WTC11 (cell line): ENCODE measurements around the gene RPE. TPM values are rescaled to one million over a fixed set of nuclear protein-coding genes. Genes with fewer than 3 reads are reported as not detected.

Source experiments
- ATAC-seq: fragments of 200-7000 bp; cut with Tn5 transposase; 2 replicates; pipeline ENCODE4 v1.10.0; 2021; ENCODE audit warnings: mild to moderate bottlenecking, moderate library complexity
- CTCF ChIA-PET: fragments of 300-600 bp; sonication (Branson Sonifier 250); formaldehyde crosslinking; loops from one replicate; lab custom pipeline; 2021; ENCODE audit warnings: antibody characterized with exemption; lab: Charles Lee
- POLR2A ChIA-PET: fragments of 350-600 bp; sonication (Branson Sonifier 250); formaldehyde crosslinking; loops from one replicate; lab custom pipeline; 2021; ENCODE audit warnings: antibody characterized with exemption; lab: Charles Lee
- DNase-seq: peaks from one replicate; pipeline ENCODE4 v3.0.0; 2021; ENCODE audit warnings: low spot score
- H3K27ac Mint-ChIP-seq: 2 replicates; pipeline ENCODE4 v1.8.0; 2021; ENCODE audit warnings: mixed read lengths
- H3K27me3 Mint-ChIP-seq: 2 replicates; pipeline ENCODE4 v1.8.0; 2021; ENCODE audit warnings: low read depth, mild to moderate bottlenecking, moderate library complexity, mixed read lengths
- H3K36me3 Mint-ChIP-seq: 2 replicates; pipeline ENCODE4 v1.8.0; 2021; ENCODE audit warnings: mixed read lengths
- H3K4me1 Mint-ChIP-seq: 2 replicates; pipeline ENCODE4 v1.8.0; 2022; ENCODE audit warnings: mixed read lengths
- H3K4me3 Mint-ChIP-seq: 2 replicates; pipeline ENCODE4 v1.8.0; 2021; ENCODE audit warnings: mild to moderate bottlenecking, moderate library complexity, mixed read lengths
- H3K9me3 Mint-ChIP-seq: 2 replicates; pipeline ENCODE4 v1.8.0; 2021; ENCODE audit warnings: mixed read lengths
- ARID4B ChIP-seq: sonication (generic); formaldehyde crosslinking; IDR thresholded peaks from 2 replicates; pipeline ENCODE4 v1.8.0; 2023; ENCODE audit warnings: missing genetic modification reagents, mild to moderate bottlenecking, borderline replicate concordance
- CREM ChIP-seq: sonication (generic); formaldehyde crosslinking; IDR thresholded peaks from 2 replicates; pipeline ENCODE4 v1.8.1; 2022; ENCODE audit warnings: mild to moderate bottlenecking, missing genetic modification reagents, moderate library complexity
- EMX1 ChIP-seq: fragments of 250-450 bp; sonication (Bioruptor Pico); IDR thresholded peaks from 2 replicates; pipeline ENCODE4 v1.8.0; 2021; ENCODE audit warnings: mild to moderate bottlenecking
- ETV6 ChIP-seq: sonication (generic); formaldehyde crosslinking; IDR thresholded peaks from 2 replicates; pipeline ENCODE4 v1.8.1; 2022; ENCODE audit warnings: mild to moderate bottlenecking, missing genetic modification reagents
- FOXP1 ChIP-seq: sonication (generic); formaldehyde crosslinking; IDR thresholded peaks from 2 replicates; pipeline ENCODE4 v1.8.0; 2022; ENCODE audit warnings: missing genetic modification reagents, mild to moderate bottlenecking, moderate library complexity, borderline replicate concordance
- HMGXB4 ChIP-seq: sonication (generic); formaldehyde crosslinking; IDR thresholded peaks from 2 replicates; pipeline ENCODE4 v1.8.1; 2023; ENCODE audit warnings: mild to moderate bottlenecking, moderate library complexity, missing genetic modification reagents
- IRF2 ChIP-seq: sonication (generic); formaldehyde crosslinking; IDR thresholded peaks from 2 replicates; pipeline ENCODE4 v1.8.0; 2022; ENCODE audit warnings: low read depth, missing genetic modification reagents, borderline replicate concordance
- JUN ChIP-seq: sonication (generic); formaldehyde crosslinking; IDR thresholded peaks from 2 replicates; pipeline ENCODE4 v1.8.0; 2023; ENCODE audit warnings: mild to moderate bottlenecking, missing genetic modification reagents
- MYBL2 ChIP-seq: sonication (generic); formaldehyde crosslinking; IDR thresholded peaks from 2 replicates; pipeline ENCODE4 v1.8.1; 2023; ENCODE audit warnings: mild to moderate bottlenecking, moderate library complexity, missing genetic modification reagents
- PREB ChIP-seq: sonication (generic); formaldehyde crosslinking; IDR thresholded peaks from 2 replicates; pipeline ENCODE4 v1.8.1; 2022; ENCODE audit warnings: mild to moderate bottlenecking, missing genetic modification reagents, moderate library complexity, borderline replicate concordance
- TP53 ChIP-seq: sonication (generic); formaldehyde crosslinking; IDR thresholded peaks from 2 replicates; pipeline ENCODE4 v1.8.1; 2023; ENCODE audit warnings: mild to moderate bottlenecking, missing genetic modification reagents
- USF2 ChIP-seq: sonication (generic); formaldehyde crosslinking; IDR thresholded peaks from 2 replicates; pipeline ENCODE4 v1.8.1; 2023; ENCODE audit warnings: mild to moderate bottlenecking, missing genetic modification reagents, moderate library complexity
- ZNF121 ChIP-seq: sonication (generic); formaldehyde crosslinking; IDR thresholded peaks from 2 replicates; pipeline ENCODE4 v1.8.0; 2023; ENCODE audit warnings: missing genetic modification reagents
- ZNF416 ChIP-seq: fragments of 250-450 bp; sonication (Bioruptor Pico); IDR thresholded peaks from 2 replicates; pipeline ENCODE4 v1.9.0; 2021; ENCODE audit warnings: mild to moderate bottlenecking, inconsistent platforms
- total RNA-seq: library from RNA; stranded (reverse); gene quantifications from 3 replicates; pipeline ENCODE4 v1.2.3, GENCODE V29; 2021
- TF ChIP-seq, protein P1 (sequence below): fragments of 250-450 bp; sonication (Bioruptor Pico); IDR thresholded peaks from 2 replicates; pipeline ENCODE4 v1.9.0; 2021; ENCODE audit warnings: moderate library complexity, mild to moderate bottlenecking, inconsistent platforms, borderline replicate concordance
- TF ChIP-seq, protein P2 (sequence below): sonication (generic); formaldehyde crosslinking; IDR thresholded peaks from 2 replicates; pipeline ENCODE4 v1.8.0; 2022; ENCODE audit warnings: mild to moderate bottlenecking, missing genetic modification reagents
- TF ChIP-seq, protein P3 (sequence below): fragments of 250-450 bp; sonication (Bioruptor Pico); IDR thresholded peaks from 2 replicates; pipeline ENCODE4 v1.9.0; 2021; ENCODE audit warnings: mild to moderate bottlenecking
- TF ChIP-seq, protein P4 (sequence below): sonication (generic); formaldehyde crosslinking; IDR thresholded peaks from 2 replicates; pipeline ENCODE4 v1.8.0; 2022; ENCODE audit warnings: mild to moderate bottlenecking, missing genetic modification reagents

Gene RPE
- total RNA-seq, 1 experiment from 2014 or later, result 66.5 TPM

DNA sequence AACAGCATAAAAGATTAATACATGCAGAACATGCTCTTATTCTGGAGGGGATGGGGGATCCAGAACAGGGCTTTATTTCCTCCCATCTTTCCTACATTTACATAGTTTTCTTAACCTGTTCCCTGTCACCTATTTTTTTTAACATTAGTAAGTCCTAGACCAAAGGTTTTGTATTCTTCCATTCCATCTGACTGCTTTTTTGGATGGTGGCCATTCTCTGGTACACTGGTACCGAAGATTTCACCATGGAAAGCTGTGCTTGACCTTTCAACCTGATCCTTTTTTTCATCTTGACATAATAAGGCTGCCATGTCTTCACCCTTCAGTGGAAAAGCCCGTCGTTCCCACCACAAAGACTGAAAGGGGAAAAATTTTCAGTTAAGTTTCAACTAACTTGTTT lies 20.4 kb downstream of the RPE start (continued):
- no peak for TF ChIP-seq JUN (CRISPR knock-in tag)

DNA sequence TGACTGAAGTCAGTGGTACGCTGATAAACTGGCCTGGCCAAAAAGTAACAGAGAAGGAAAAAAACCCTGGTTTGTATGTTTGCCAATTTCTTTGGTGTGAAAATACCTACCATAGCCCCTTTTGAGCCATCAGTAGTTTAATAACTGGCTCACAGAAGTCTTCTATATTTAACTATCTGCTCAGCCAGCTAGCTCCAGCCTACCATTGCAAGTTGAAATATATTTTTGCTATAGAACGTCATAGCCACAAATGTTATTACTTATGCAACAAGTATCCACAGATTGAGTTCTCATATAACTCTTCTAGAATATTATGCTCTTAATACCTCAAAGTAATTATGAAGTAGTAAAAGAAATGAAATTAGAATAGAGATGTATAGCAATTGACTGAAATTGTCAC lies 25.2 kb downstream of the RPE start:
- H3K27me3 Mint-ChIP-seq, result no peaks in the 10 kb centered on the region
- ATAC-seq (no peak), DNase-seq (no peak)
- H3K27ac Mint-ChIP-seq, result no peak overlapping the region
- CTCF ChIA-PET, result interaction anchor here (1.2 kb wide), 1 partner anchor 171 kb away, joined by 5 read pairs; no protein-coding TSS in a partner anchor
- no peaks in the 10 kb centered on the region for H3K4me1 Mint-ChIP-seq
- peaks cover 5% of the 10 kb centered on the region for H3K9me3 Mint-ChIP-seq
- H3K36me3 Mint-ChIP-seq, result peaks cover 30% of the 10 kb centered on the region
- no peak for TF ChIP-seq PREB (CRISPR knock-in tag)
- TF ChIP-seq TP53 (CRISPR knock-in tag), result no peak
- no peak overlapping the region for H3K4me3 Mint-ChIP-seq
- POLR2A ChIA-PET, result no interaction called here

- Mint-ChIP-seq H3K27ac (no peak overlapping the region), H3K4me1 (no peaks in the 10 kb centered on the region), H3K36me3 (peaks cover 24% of the 10 kb centered on the region), H3K27me3 (no peaks in the 10 kb centered on the region), H3K9me3 (peaks cover 5% of the 10 kb centered on the region), H3K4me3 (no peak overlapping the region)
- ATAC-seq (no peak), DNase-seq (no peak)
- CTCF ChIA-PET, result no interaction called here
- POLR2A ChIA-PET, result no interaction called here
- TF ChIP-seq JUN (CRISPR knock-in tag) (no peak), HMGXB4 (no peak), ARID4B (no peak), CREM (CRISPR knock-in tag) (no peak), FOXP1 (CRISPR knock-in tag) (no peak), IRF2 (CRISPR knock-in tag) (no peak), EMX1 (CRISPR knock-in tag) (no peak), USF2 (CRISPR knock-in tag) (no peak), ZNF416 (CRISPR knock-in tag) (no peak), ZNF121 (CRISPR knock-in tag) (no peak), ETV6 (no peak), MYBL2 (CRISPR knock-in tag) (no peak)
- TF ChIP-seq, protein P1, sequence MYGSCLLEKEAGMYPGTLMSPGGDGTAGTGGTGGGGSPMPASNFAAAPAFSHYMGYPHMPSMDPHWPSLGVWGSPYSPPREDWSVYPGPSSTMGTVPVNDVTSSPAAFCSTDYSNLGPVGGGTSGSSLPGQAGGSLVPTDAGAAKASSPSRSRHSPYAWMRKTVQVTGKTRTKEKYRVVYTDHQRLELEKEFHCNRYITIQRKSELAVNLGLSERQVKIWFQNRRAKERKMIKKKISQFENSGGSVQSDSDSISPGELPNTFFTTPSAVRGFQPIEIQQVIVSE (CRISPR knock-in tag), result no peak
- TF ChIP-seq, protein P2, sequence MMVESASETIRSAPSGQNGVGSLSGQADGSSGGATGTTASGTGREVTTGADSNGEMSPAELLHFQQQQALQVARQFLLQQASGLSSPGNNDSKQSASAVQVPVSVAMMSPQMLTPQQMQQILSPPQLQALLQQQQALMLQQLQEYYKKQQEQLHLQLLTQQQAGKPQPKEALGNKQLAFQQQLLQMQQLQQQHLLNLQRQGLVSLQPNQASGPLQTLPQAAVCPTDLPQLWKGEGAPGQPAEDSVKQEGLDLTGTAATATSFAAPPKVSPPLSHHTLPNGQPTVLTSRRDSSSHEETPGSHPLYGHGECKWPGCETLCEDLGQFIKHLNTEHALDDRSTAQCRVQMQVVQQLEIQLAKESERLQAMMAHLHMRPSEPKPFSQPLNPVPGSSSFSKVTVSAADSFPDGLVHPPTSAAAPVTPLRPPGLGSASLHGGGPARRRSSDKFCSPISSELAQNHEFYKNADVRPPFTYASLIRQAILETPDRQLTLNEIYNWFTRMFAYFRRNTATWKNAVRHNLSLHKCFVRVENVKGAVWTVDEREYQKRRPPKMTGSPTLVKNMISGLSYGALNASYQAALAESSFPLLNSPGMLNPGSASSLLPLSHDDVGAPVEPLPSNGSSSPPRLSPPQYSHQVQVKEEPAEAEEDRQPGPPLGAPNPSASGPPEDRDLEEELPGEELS (CRISPR knock-in tag), result no peak
- TF ChIP-seq, protein P3, sequence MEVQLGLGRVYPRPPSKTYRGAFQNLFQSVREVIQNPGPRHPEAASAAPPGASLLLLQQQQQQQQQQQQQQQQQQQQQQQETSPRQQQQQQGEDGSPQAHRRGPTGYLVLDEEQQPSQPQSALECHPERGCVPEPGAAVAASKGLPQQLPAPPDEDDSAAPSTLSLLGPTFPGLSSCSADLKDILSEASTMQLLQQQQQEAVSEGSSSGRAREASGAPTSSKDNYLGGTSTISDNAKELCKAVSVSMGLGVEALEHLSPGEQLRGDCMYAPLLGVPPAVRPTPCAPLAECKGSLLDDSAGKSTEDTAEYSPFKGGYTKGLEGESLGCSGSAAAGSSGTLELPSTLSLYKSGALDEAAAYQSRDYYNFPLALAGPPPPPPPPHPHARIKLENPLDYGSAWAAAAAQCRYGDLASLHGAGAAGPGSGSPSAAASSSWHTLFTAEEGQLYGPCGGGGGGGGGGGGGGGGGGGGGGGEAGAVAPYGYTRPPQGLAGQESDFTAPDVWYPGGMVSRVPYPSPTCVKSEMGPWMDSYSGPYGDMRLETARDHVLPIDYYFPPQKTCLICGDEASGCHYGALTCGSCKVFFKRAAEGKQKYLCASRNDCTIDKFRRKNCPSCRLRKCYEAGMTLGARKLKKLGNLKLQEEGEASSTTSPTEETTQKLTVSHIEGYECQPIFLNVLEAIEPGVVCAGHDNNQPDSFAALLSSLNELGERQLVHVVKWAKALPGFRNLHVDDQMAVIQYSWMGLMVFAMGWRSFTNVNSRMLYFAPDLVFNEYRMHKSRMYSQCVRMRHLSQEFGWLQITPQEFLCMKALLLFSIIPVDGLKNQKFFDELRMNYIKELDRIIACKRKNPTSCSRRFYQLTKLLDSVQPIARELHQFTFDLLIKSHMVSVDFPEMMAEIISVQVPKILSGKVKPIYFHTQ (CRISPR knock-in tag), result no peak
- TF ChIP-seq, protein P4, sequence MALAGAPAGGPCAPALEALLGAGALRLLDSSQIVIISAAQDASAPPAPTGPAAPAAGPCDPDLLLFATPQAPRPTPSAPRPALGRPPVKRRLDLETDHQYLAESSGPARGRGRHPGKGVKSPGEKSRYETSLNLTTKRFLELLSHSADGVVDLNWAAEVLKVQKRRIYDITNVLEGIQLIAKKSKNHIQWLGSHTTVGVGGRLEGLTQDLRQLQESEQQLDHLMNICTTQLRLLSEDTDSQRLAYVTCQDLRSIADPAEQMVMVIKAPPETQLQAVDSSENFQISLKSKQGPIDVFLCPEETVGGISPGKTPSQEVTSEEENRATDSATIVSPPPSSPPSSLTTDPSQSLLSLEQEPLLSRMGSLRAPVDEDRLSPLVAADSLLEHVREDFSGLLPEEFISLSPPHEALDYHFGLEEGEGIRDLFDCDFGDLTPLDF, result no peak
These were observed 25.7 kb downstream of the RPE start for GRCh38 chr2:210028178-210028577.
